NCI-H2196 (cell line): ENCODE results near the gene STBD1.
"Not testable (repeated sequence)": the region's sequence is repeated elsewhere in the genome, so short reads cannot be mapped to it uniquely, and the experiment has no call there.

Source experiments
- DNase-seq: peaks from one replicate; lab custom pipeline; 2025; ENCODE audit not compliant: unreplicated experiment; lab: John Stamatoyannopoulos, UW

Gene STBD1

GRCh38 chr4:76315267-76315918 is 8.9 kb downstream of the STBD1 start:
- DNase-seq, result no peak

GRCh38 chr4:76316131-76316530 is 9.6 kb downstream of the STBD1 start:
- no peak for DNase-seq

DNA sequence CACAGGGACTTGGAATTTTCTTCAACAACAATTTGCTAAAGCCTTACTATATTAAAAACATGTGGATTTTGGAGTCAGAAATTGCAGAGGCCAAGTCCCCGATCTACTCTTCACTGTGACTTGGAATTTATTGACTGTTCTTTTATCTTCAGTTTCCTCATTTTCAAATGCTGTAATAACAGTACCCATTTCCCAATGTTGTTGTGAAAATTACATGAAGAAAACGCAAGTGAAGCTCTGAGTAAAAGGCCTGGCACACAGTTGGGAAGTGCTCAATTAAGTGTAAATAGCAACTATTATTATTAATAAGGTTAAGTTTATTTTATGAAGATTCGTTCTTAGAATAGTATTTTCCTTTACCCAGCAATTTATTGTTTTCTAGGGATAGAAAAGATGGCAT is 15.7 kb downstream of the STBD1 start:
- no peak for DNase-seq

DNA sequence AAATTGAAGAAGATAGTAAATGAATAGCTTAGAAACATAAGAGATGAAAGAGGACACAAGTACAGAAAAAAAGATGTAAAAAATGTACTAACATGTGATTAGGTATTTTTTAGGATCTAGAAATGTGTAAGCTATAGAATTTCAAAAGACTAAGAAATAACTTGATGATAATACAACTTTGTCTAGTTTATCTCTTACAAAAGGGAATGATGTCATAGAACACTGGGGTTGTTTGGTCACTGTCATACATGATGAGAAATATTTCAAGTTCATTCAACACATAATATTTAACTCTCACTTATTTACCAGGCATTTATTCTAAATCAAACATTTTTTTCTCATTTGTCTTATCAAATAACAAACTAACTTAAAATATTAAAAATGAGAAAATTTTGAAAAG is 18.5 kb downstream of the STBD1 start:
- DNase-seq, result no peak

DNA sequence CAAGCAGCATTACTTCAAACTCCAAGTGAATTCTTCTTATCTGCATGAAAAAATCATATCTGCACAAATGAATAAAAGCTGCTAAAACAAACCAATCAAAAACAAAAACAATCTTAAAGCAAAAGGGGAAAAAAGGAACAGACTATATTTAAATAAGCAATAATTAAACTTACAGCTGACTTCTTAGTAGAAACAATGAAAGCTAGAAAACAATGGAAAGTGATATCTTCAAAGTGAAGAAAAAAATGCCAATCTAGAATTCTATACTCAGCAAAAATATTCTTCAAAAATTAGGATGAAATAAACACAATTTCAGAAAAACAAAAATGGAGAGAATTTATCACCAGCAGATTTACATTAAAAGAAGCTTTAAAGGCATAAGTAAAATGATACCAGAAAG is 20.0 kb downstream of the STBD1 start:
- DNase-seq, result no peak

DNA sequence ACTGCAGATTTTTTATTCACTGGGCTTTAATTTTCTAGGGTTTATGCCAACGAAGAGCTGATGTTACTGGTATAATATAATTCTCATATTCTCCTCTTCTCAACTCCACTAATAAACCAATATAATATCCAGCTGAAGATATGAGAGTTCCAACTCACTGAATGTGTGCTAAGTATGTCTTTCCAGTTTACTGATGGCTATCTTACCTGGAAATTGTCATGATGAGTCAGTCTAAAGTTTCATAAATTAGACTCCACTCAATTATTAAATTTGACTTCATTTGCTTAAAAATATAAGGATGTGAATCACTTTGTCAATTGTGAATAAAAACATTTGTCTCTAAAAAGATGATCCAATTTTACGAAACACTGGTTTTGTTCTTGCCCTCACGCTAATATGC is 28.4 kb downstream of the STBD1 start:
- DNase-seq, result no peak

- DNase-seq, result no peak
These were observed 32.8 kb downstream of the STBD1 start for GRCh38 chr4:76339364-76339763.

DNA sequence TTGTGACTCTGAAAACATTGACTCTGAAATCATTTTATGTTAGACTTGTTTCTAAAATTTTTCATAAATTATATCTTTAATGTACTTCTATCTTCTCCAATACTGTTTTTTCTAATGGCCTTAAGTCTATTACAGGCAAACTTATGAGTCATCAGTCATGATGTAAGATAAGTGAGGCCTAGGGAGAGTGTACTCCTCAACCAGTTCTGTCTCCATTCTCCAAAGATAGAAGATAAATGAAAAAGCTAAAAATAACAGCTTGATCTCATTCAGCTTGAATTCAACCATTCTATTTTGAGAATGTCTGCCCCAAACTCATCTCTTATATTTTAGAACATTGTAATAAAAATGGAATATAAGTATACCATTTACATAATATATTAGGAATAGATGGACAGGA is 34.5 kb downstream of the STBD1 start:
- no peak for DNase-seq

DNA sequence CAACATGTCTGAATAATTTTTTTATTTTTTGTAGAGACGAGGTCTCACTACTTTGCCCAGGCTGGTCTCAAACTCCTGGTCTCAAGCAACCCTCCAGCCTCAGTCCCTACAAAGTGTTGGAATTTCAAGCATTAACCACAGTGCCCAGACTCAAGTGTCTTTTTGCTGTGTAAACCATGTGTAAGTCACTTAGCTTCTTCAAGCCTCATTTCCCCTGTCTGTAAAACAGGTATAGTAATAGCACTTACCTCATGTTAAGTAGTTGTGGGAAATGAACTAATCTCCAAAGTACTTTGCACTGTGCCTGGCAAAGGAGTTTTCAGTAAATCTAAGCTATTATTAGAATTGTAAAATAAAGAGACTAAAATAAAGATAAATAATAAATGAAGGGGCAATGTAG is 35.7 kb downstream of the STBD1 start:
- DNase-seq, result no peak

- no peak for DNase-seq
These were observed 36.3 kb downstream of the STBD1 start for GRCh38 chr4:76342803-76343202.

DNA sequence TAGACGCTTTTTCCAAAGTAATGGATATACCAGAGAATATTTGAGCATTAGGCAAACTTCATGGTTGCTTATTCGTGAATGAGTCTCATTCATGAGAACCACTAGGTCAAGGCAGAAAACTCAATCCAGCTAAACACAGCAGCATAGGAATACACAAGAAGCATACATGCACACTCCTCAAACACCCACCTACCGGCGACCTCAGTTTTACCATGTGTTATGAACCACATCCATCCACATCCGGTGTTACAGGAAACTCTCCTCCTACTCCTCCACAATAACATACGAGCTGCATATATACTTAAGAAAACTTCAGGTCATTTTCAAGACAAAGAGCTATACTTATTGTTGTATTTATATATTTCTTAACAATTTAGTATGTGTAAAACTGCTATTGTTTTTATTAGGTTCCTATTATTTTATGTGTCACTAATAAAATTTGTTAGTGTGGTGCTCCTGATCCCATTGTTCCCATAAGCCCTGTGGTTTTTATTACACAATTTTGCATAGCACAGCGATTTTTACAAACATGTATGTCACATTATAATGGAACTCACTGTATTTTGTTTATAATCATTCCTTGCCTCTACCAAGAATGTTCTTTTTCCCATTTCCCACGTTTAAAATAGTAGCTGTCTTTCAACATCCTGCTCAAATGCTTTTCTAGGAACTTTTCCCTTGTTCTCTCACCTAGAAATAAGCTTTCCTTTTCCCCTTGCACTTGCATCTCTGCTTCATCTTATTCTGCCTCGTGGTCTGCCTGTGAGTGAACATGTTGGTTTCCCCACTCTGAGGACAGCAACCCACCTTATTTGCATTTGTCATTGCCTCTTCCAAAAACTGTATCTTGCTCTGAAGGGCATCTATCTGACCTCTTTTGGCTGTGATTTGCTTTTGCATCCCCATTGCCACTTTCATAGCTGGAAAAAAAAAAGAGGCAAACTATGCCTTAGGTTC is 48.3 kb downstream of the STBD1 start:
- no peak for DNase-seq

GRCh38 chr4:76357981-76358380 is 51.4 kb downstream of the STBD1 start:
- DNase-seq, result no peak

DNA sequence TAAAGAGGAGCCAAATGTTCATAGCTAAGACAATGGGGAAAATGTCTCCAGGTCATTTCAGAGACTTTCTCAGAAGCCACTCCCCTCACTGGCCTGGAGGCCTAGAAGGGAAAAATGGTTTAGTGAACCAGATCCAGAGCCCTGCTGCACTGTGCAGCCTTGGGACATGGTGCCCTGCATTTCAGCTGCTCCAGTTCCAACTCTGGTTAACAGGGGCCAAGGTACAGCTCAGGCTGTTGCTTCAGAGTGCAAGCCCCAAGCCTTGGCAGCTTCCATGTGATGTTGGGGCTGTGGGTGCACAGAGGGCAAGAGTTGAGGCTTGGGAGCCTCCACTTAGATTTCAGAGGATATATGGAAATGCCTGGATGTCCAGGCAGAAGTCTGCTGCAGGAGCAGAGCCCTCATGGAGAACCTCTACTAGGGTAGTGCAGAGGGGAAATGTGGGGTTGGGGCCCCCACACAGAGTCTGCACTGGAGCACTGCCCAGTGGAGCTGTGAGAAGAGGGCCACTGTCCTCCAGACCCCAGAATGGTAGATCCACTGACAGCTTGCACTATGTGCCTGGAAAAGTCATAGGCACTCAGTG is 53.4 kb downstream of the STBD1 start:
- not testable (repeated sequence) for DNase-seq
